HEK293T (cell line): ENCODE measurements around the gene ARSD.
A peak's percentile ranks its signal among the peaks of the same experiment; 100 is the strongest.
"Not testable (repeated sequence)": the region's sequence is repeated elsewhere in the genome, so short reads cannot be mapped to it uniquely, and the experiment has no call there.

Experiments
- CTCF ChIA-PET: fragments of 350-600 bp; formaldehyde crosslinking; extraction: SDS; loops from one replicate; lab custom pipeline; 2021; ENCODE audit warnings: antibody characterized with exemption, inconsistent platforms; lab: Yijun Ruan, JAX
- POLR2A ChIA-PET: fragments of 350-600 bp; formaldehyde crosslinking; extraction: SDS; loops from one replicate; lab custom pipeline; 2020; ENCODE audit warnings: antibody characterized with exemption, inconsistent platforms; lab: Yijun Ruan, JAX
- DNase-seq: peaks from one replicate; pipeline ENCODE4 v3.0.0; 2012; ENCODE audit warnings: mixed read lengths; ENCODE audit errors: extremely low spot score
- ARNT ChIP-seq: fragments of 450-650 bp; IDR thresholded peaks from 2 replicates; pipeline ENCODE4 v1.6.1; 2017; ENCODE audit warnings: mild to moderate bottlenecking
- BHLHE40 ChIP-seq: fragments of 450-650 bp; IDR thresholded peaks from 2 replicates; pipeline ENCODE4 v1.6.1; 2016; ENCODE audit warnings: mild to moderate bottlenecking, moderate library complexity, borderline replicate concordance
- CTBP1 ChIP-seq: fragments of 450-650 bp; IDR thresholded peaks from 2 replicates; pipeline ENCODE4 v1.6.1; 2016; ENCODE audit warnings: borderline replicate concordance
- ELF4 ChIP-seq: fragments of 450-650 bp; IDR thresholded peaks from 2 replicates; pipeline ENCODE4 v1.6.1; 2017; ENCODE audit warnings: antibody characterized with exemption
- FOXA1 ChIP-seq: fragments of 450-650 bp; IDR thresholded peaks from 2 replicates; pipeline ENCODE4 v1.6.1; 2016; ENCODE audit warnings: mild to moderate bottlenecking
- FOXK2 ChIP-seq: fragments of 450-650 bp; IDR thresholded peaks from 2 replicates; pipeline ENCODE4 v1.6.1; 2016; ENCODE audit warnings: mild to moderate bottlenecking
- FOXM1 ChIP-seq: fragments of 450-650 bp; IDR thresholded peaks from 2 replicates; pipeline ENCODE4 v1.6.1; 2017; ENCODE audit warnings: mild to moderate bottlenecking, borderline replicate concordance
- HDGF ChIP-seq: fragments of 450-650 bp; IDR thresholded peaks from 2 replicates; pipeline ENCODE4 v1.6.1; 2017; ENCODE audit warnings: antibody characterized with exemption, borderline replicate concordance
- L3MBTL2 ChIP-seq: fragments of 450-650 bp; conservative IDR thresholded peaks from 2 replicates; pipeline ENCODE4 v1.6.1; 2016; ENCODE audit warnings: mild to moderate bottlenecking
- LEF1 ChIP-seq: fragments of 450-650 bp; IDR thresholded peaks from 2 replicates; pipeline ENCODE4 v1.6.1; 2017; ENCODE audit warnings: mild to moderate bottlenecking, borderline replicate concordance
- NFRKB ChIP-seq: fragments of 450-650 bp; IDR thresholded peaks from 2 replicates; pipeline ENCODE4 v1.6.1; 2016; ENCODE audit warnings: mild to moderate bottlenecking, moderate library complexity
- SP1 ChIP-seq: fragments of 450-650 bp; IDR thresholded peaks from 2 replicates; pipeline ENCODE4 v1.6.1; 2017
- SUZ12 ChIP-seq: fragments of 450-650 bp; IDR thresholded peaks from 2 replicates; pipeline ENCODE4 v1.6.1; 2016; ENCODE audit warnings: mild to moderate bottlenecking
- TARDBP ChIP-seq: fragments of 450-650 bp; IDR thresholded peaks from 2 replicates; pipeline ENCODE4 v1.6.1; 2016
- ZNF384 ChIP-seq: fragments of 450-650 bp; IDR thresholded peaks from 2 replicates; pipeline ENCODE4 v1.6.1; 2016
- TF ChIP-seq, protein P1 (sequence below): fragments of 450-650 bp; IDR thresholded peaks from 2 replicates; pipeline ENCODE4 v1.6.1; 2016

Gene ARSD

DNA sequence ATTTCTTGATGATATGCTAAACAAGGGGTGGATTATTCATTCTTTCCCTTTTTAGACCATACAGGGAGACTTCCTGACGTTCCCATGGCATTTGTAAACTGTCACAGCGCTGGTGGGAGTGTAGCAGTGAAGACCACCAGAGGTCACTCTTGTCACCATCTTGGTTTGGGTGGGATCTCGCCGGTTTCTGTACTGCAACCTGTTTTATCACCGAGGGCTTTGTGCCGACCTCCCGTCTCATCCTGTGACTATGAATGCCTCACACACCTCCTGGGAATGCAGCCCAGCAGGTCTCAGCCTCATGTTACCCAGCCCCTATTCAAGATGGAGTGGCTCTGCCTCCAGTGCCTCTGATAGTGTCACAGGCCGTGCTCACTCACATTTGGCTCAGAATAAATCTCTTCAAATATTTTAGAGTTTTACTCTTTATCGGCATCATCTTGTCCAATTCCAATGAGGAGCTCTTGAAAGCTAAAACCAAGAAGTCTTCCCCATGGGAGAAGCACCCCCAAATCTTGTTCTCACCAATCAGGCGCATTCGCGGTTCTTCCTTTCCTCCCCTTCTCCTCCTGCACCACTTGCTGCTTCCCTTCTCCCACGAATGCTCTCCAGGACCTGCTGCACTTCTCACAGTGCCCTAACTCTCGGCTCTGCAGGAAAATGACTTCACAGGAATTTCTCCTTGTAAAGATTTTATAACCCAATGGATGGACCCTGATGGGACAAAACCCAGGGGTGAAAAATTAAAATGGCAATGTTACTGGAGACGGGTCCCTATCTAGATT lies 39.2 kb downstream of the ARSD start:
- CTCF ChIA-PET: interaction anchor here (0.6 to 0.7 kb wide), 2 partner anchors 74 to 190 kb away, joined by 3 to 4 read pairs; a partner anchor contains a TSS
- DNase-seq, POLR2A ChIA-PET: not testable (repeated sequence)

DNA sequence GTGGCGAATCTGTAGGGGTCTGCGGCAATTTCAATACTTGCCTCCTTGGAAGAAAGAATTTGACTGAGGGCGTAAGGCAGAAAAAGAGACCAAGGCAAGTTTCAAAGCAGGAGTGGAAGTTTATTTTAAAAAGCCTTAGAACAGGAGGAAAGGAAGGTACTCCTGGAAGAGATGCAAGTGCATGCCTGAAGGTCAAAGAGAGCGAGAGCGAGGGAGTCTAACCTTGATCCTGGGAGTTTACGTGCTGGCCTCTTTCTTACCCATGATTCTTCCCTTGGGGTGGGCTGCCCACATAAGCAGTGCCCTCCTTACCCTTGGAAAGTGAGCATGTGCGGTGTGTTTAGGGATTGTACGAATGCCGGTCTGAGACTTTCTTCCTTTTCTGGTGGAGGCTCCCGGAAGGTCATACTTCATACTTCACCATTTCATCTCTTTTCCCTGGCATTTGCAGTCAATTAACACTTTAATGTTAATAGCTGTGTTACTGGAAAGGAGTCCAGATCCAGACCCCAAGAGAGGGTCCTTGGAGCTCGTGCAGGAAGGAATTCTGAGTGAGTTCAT lies 40.0 kb downstream of the ARSD start:
- TF ChIP-seq CTBP1 (no peak), NFRKB (no peak), ARNT (no peak), L3MBTL2 (no peak), FOXM1 (no peak), LEF1 (no peak)
- TF ChIP-seq, protein P1, sequence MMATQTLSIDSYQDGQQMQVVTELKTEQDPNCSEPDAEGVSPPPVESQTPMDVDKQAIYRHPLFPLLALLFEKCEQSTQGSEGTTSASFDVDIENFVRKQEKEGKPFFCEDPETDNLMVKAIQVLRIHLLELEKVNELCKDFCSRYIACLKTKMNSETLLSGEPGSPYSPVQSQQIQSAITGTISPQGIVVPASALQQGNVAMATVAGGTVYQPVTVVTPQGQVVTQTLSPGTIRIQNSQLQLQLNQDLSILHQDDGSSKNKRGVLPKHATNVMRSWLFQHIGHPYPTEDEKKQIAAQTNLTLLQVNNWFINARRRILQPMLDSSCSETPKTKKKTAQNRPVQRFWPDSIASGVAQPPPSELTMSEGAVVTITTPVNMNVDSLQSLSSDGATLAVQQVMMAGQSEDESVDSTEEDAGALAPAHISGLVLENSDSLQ: no peak
- no peak for DNase-seq
- POLR2A ChIA-PET: no interaction called here
- CTCF ChIA-PET: interaction anchor here (0.8 kb wide), 1 partner anchor 135 kb away, joined by 3 read pairs; no protein-coding TSS in a partner anchor

DNA sequence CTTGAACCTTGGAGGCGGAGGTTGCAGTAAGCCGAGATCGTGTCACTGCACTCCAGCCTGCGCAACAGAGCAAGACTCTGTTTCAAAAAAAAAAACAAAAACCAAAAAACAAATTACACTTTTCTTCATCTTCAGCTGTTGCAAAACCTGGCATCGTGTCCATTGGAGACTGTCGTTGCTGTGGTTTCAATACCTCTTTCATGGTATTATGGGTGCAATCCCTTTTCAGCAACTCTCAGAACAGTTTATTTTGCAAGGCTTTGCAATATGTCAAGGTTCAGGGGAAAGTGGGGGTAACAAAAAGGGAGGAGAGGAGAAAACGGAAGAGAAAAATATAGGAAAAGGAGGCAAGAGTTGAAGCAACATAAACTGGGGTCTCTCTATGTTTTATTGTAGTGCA lies 40.8 kb downstream of the ARSD start:
- no peak for TF ChIP-seq ZNF384
- TF ChIP-seq BHLHE40: no peak
- TF ChIP-seq TARDBP: no peak
- no peak for TF ChIP-seq ARNT
- TF ChIP-seq ELF4: no peak
- TF ChIP-seq L3MBTL2: no peak
- no peak for TF ChIP-seq LEF1
- no peak for TF ChIP-seq FOXM1
- TF ChIP-seq, protein P1: no peak
- no peak for TF ChIP-seq FOXA1
- no peak for TF ChIP-seq NFRKB
- no peak for TF ChIP-seq SUZ12
- TF ChIP-seq SP1: no peak
- TF ChIP-seq FOXK2: no peak
- TF ChIP-seq CTBP1: no peak
- ChIA-PET POLR2A (no interaction called here), CTCF (interaction anchor here (0.8 kb wide), 1 partner anchor 135 kb away, joined by 3 read pairs; no protein-coding TSS in a partner anchor)
- no peak for DNase-seq

DNA sequence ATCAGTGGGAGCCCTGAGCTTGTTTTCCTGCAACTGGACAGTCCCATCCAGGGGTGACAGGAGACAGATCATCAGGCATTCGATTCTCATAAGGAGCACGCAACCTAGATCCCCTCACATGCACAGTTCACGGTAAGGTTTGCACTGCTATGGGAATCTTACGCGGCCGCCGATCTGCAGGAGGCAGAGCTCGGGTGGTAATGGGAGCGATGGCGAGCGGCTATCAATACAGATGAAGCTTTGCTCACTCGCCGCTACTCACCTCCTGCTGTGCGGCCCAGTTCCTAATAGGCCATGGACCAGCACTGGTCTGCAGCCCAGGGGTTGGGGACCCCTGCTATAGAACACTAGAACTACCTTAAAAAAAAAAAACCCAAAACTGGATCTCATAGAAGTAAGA lies 45.4 kb downstream of the ARSD start:
- ChIA-PET POLR2A (no interaction called here), CTCF (interaction anchor here (0.6 kb wide), 1 partner anchor 138 kb away, joined by 7 read pairs; no protein-coding TSS in a partner anchor)
- DNase-seq: no peak
- TF ChIP-seq CTBP1 (no peak), FOXM1 (no peak), HDGF (no peak), ELF4 (no peak), SUZ12 (no peak), LEF1 (no peak)

DNA sequence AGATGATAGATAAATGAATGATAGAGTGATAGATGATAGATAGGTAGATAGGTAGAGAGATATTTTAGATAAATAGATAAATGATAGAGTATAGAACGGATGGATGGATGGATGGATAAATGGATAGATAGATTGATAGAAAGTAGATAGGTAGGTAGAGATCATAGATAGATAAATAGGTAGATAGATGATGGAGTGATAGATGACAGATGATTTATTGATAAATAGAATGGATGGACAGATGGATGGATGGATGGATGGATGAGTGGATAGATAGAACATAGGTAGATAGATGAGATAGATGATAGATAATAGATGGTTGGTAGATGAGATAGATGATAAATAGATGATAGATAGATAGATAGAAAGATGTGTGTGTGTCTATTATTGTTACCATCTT lies 49.5 kb downstream of the ARSD start:
- POLR2A ChIA-PET: no interaction called here
- DNase-seq: no peak

DNA sequence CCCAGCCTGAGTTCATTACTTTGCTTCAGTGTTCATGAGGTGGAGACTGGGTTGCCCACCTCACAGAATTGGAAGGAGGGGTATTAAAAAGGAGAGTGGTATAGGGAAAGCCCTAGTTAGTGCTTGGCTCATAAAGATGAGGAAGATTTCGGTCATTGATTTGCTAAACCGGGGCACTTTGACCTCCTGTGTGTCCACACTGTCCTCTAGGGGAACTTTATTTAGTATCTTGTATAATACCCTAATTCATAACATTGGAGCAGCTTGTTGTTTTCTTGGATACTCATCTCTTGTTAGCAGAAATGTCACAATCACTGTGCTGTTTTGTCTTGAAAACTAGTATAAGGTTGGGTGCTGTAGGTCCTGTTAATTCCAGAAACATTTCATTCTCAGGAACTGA lies 50.6 kb downstream of the ARSD start:
- no peak for TF ChIP-seq FOXK2
- TF ChIP-seq FOXA1: no peak
- no peak for TF ChIP-seq ZNF384
- no peak for TF ChIP-seq FOXM1
- no peak for TF ChIP-seq NFRKB
- no peak for TF ChIP-seq BHLHE40
- TF ChIP-seq SP1: no peak
- no peak for TF ChIP-seq ARNT
- TF ChIP-seq L3MBTL2: no peak
- no peak for TF ChIP-seq TARDBP
- TF ChIP-seq, protein P1: no peak
- no peak for TF ChIP-seq LEF1
- no peak for TF ChIP-seq SUZ12
- TF ChIP-seq CTBP1: no peak
- no peak for TF ChIP-seq HDGF
- no peak for TF ChIP-seq ELF4
- no peak for DNase-seq
- ChIA-PET POLR2A (no interaction called here), CTCF (no interaction called here)

More for the DNA sequence above, 49.5 kb downstream of the ARSD start:
- CTCF ChIA-PET: no interaction called here
- TF ChIP-seq FOXM1 (no peak), CTBP1 (no peak), FOXA1 (no peak), ZNF384 (no peak), NFRKB (no peak), BHLHE40 (no peak)
- TF ChIP-seq, protein P1: peak; percentile 59; the same call in 1 of the 2 replicates
